B cell (primary cell): ENCODE data around the gene CDH13. TPM values are rescaled to one million over a fixed set of nuclear protein-coding genes. Genes with fewer than 3 reads are reported as not detected.

Experiments
- ATAC-seq: fragments of 200-7000 bp; cut with Tn5 transposase; one replicate; pipeline ENCODE4 v1.10.0; 2021; ENCODE audit warnings: low read depth, mild to moderate bottlenecking, moderate number of reproducible peaks, moderate library complexity
- CTCF ChIA-PET: fragments of 350-600 bp; sonication (Branson Sonifier 250); formaldehyde crosslinking; loops from one replicate; lab custom pipeline; 2021; ENCODE audit warnings: antibody characterized with exemption, inconsistent platforms; lab: Charles Lee
- POLR2A ChIA-PET: fragments of 350-600 bp; sonication (Branson Sonifier 250); formaldehyde crosslinking; loops from one replicate; lab custom pipeline; 2021; ENCODE audit warnings: antibody characterized with exemption; lab: Charles Lee
- DNase-seq: peaks from one replicate; pipeline ENCODE4 v3.0.0; 2013
- H2AFZ ChIP-seq: 2 replicates; pipeline ENCODE4 v1.6.1; 2012; ENCODE audit warnings: mild to moderate bottlenecking, low read depth, low read length; ENCODE audit not compliant: insufficient read depth, poor library complexity, severe bottlenecking
- H3K27ac ChIP-seq, 2 donors: 1 replicate in 1 of 2; 2 replicates in 1 of 2; pipeline ENCODE4 v1.5.1; 2012 to 2013; ENCODE audit warnings: low read length in 2 of 2, mild to moderate bottlenecking in 2 of 2, moderate library complexity in 1 of 2
- H3K27me3 ChIP-seq, 4 experiments: fragments of 200-600 bp in 1 of 4; sonication (generic) in 1 of 4; replicated peaks in 1 of 4; 1 replicate in 2 of 4; 2 replicates in 2 of 4; pipeline versions ENCODE4 v1.6.1 to v1.7.0; 2013 to 2016; ENCODE audit warnings: low read length in 3 of 4, mild to moderate bottlenecking in 2 of 4, mixed read lengths in 1 of 4, moderate library complexity in 1 of 4; ENCODE audit not compliant: insufficient read depth in 4 of 4, control insufficient read depth in 3 of 4; ENCODE audit errors: control extremely low read depth in 1 of 4
- H3K36me3 ChIP-seq, 2 experiments: replicated peaks in 1 of 2; 1 replicate in 1 of 2; 2 replicates in 1 of 2; pipeline versions ENCODE4 v1.6.1 to v1.7.1; 2013; ENCODE audit warnings: low read length in 1 of 2; ENCODE audit not compliant: insufficient read depth in 2 of 2, control insufficient read depth in 1 of 2; ENCODE audit errors: control extremely low read depth in 1 of 2, extremely low read depth in 1 of 2
- H3K4me1 ChIP-seq, 2 donors: fragments of 200-600 bp in 1 of 2; sonication (generic) in 1 of 2; 1 replicate in 1 of 2; 2 replicates in 1 of 2; pipeline versions ENCODE4 v1.5.1 to v1.6.1; 2013 to 2017; ENCODE audit warnings: low read length in 2 of 2; ENCODE audit not compliant: control insufficient read depth in 2 of 2, insufficient read depth in 2 of 2
- H3K4me2 ChIP-seq: replicated peaks from 2 replicates; pipeline ENCODE3; 2012; ENCODE audit warnings: mild to moderate bottlenecking, low read depth, low read length; ENCODE audit not compliant: poor library complexity, severe bottlenecking
- H3K4me3 ChIP-seq, 5 experiments: fragments of 200-600 bp in 1 of 5; sonication (generic) in 1 of 5; 1 replicate in 3 of 5; 2 replicates in 2 of 5; pipeline versions ENCODE4 v1.5.1 to v1.7.0; 2011 to 2016; ENCODE audit warnings: low read length in 4 of 5, mild to moderate bottlenecking in 4 of 5, low read depth in 2 of 5, control low read depth in 1 of 5, moderate library complexity in 1 of 5; ENCODE audit not compliant: insufficient read depth in 1 of 5; ENCODE audit errors: control extremely low read depth in 1 of 5, extremely low read depth in 1 of 5
- H3K79me2 ChIP-seq: fragments of 200-600 bp; sonication (generic); one replicate; pipeline ENCODE4 v1.6.0; 2016; ENCODE audit warnings: low read length; ENCODE audit not compliant: control insufficient read depth, insufficient read depth
- H3K9ac ChIP-seq: fragments of 200-600 bp; sonication (generic); 2 replicates; pipeline ENCODE4 v1.6.1; 2017; ENCODE audit warnings: mild to moderate bottlenecking, low read length, moderate library complexity
- H3K9me3 ChIP-seq, 3 donors: one replicate each; pipeline versions ENCODE4 v1.6.1 to v1.7.1; 2013; ENCODE audit warnings: low read length in 2 of 3; ENCODE audit not compliant: control insufficient read depth in 2 of 3, insufficient read depth in 1 of 3; ENCODE audit errors: control extremely low read depth in 1 of 3
- H4K20me1 ChIP-seq: 2 replicates; pipeline ENCODE4 v1.6.0; 2012; ENCODE audit warnings: mild to moderate bottlenecking, low read length; ENCODE audit not compliant: insufficient read depth, control insufficient read depth, poor library complexity, severe bottlenecking
- H3K27ac Mint-ChIP-seq: one replicate; pipeline ENCODE4 v1.8.0; 2021; ENCODE audit warnings: mixed read lengths
- H3K27me3 Mint-ChIP-seq: one replicate; pipeline ENCODE4 v1.8.0; 2021; ENCODE audit warnings: mixed read lengths
- H3K4me1 Mint-ChIP-seq: one replicate; pipeline ENCODE4 v1.8.0; 2021; ENCODE audit warnings: mixed read lengths
- H3K4me3 Mint-ChIP-seq: one replicate; pipeline ENCODE4 v1.8.0; 2021; ENCODE audit warnings: mixed read lengths
- H3K9me3 Mint-ChIP-seq: one replicate; pipeline ENCODE4 v1.8.0; 2022; ENCODE audit warnings: mixed read lengths; ENCODE audit not compliant: insufficient read depth
- EZH2 ChIP-seq: IDR thresholded peaks from 2 replicates; pipeline ENCODE4 v1.6.1; 2012; ENCODE audit warnings: borderline replicate concordance, low read depth, mild to moderate bottlenecking, moderate library complexity, low read length; ENCODE audit not compliant: insufficient read depth, poor library complexity, severe bottlenecking
- WGBS: methylation state at CpG from one replicate; pipeline ENCODE4 v1.1.5; 2013; ENCODE audit warnings: missing lambda C conversion rate; ENCODE audit not compliant: insufficient coverage; 5-methylcytosine and 5-hydroxymethylcytosine counted together
- intact Hi-C: fragments of 100-400 bp; cut with micrococcal nuclease; formaldehyde crosslinking; loops from one replicate; pipeline ENCODE4 v1.10.0; 2022
- polyA plus RNA-seq: library from polyadenylated mRNA; depleted of rRNA; stranded (reverse); fragments of >200 nt; gene quantifications from 2 replicates; pipeline ENCODE4 v1.2.3, GENCODE V29; 2012
- total RNA-seq, 2 donors: library from RNA; stranded (reverse); fragments of 120-200 nt in 1 of 2; gene quantifications; 1 replicate in 1 of 2; 2 replicates in 1 of 2; pipeline versions ENCODE4 v1.2.3 to v1.2.4, GENCODE V29; 2013 to 2022
- TF ChIP-seq, protein P1 (sequence below): fragments of 200-600 bp; IDR thresholded peaks from one replicate; pipeline ENCODE4 v1.8.0; 2022; ENCODE audit warnings: antibody characterized with exemption, mild to moderate bottlenecking

CDH13 gene
- total and polyA plus RNA-seq, 2 donors (not counting 1 experiment from before 2014, with no cell fraction given) = not detected

DNA sequence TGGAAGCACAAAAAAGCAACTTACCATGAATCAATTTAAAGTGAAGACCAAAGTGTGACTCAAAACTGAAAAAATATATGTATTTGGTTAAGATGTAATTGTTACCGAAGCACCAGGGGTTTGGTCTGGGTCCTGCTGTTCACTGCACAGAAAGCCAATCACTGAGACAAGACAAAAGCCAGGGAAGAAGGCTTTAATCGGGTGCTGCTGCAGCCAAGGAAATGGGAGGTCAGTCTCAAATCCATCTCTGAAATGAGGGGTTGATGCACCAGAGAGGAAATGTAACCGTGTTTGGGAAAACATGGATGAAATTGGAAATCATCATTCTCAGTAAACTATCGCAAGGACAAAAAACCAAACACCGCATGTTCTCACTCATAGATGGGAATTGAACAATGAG, 1107.4 kb downstream of the CDH13 start:
- H3K4me1 ChIP-seq = no peaks in the 10 kb centered on the region
- no peak for DNase-seq
- H3K4me3 ChIP-seq = no peak overlapping the region
- peaks cover 0 to 3% (median 0%) of the 10 kb centered on the region in 4 experiments for H3K27me3 ChIP-seq
- H3K9me3 Mint-ChIP-seq = peaks cover 14% of the 10 kb centered on the region
- H3K4me3 Mint-ChIP-seq = no peak overlapping the region
- intact Hi-C loops = no loop called here
- WGBS = 50% methylated on average over 2 of the region's 5 CpGs
- no peaks in the 10 kb centered on the region for H3K36me3 ChIP-seq
- H2AFZ ChIP-seq = no peak overlapping the region
- TF ChIP-seq, protein P1, sequence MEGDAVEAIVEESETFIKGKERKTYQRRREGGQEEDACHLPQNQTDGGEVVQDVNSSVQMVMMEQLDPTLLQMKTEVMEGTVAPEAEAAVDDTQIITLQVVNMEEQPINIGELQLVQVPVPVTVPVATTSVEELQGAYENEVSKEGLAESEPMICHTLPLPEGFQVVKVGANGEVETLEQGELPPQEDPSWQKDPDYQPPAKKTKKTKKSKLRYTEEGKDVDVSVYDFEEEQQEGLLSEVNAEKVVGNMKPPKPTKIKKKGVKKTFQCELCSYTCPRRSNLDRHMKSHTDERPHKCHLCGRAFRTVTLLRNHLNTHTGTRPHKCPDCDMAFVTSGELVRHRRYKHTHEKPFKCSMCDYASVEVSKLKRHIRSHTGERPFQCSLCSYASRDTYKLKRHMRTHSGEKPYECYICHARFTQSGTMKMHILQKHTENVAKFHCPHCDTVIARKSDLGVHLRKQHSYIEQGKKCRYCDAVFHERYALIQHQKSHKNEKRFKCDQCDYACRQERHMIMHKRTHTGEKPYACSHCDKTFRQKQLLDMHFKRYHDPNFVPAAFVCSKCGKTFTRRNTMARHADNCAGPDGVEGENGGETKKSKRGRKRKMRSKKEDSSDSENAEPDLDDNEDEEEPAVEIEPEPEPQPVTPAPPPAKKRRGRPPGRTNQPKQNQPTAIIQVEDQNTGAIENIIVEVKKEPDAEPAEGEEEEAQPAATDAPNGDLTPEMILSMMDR = no peak
- no peak for TF ChIP-seq EZH2
- H3K4me1 Mint-ChIP-seq = no peaks in the 10 kb centered on the region
- H3K27me3 Mint-ChIP-seq = peaks cover 12% of the 10 kb centered on the region
- no peak overlapping the region for H3K27ac ChIP-seq
- no peaks in the 10 kb centered on the region for H3K79me2 ChIP-seq
- CTCF ChIA-PET = no interaction called here
- H3K27ac Mint-ChIP-seq = no peak overlapping the region
- peaks cover 4 to 24% (median 19%) of the 10 kb centered on the region in 3 donors for H3K9me3 ChIP-seq
- no peak overlapping the region for H3K4me2 ChIP-seq
- ATAC-seq = no peak
- H3K9ac ChIP-seq = no peak overlapping the region
- POLR2A ChIA-PET = no interaction called here
- H4K20me1 ChIP-seq = no peaks in the 10 kb centered on the region

DNA sequence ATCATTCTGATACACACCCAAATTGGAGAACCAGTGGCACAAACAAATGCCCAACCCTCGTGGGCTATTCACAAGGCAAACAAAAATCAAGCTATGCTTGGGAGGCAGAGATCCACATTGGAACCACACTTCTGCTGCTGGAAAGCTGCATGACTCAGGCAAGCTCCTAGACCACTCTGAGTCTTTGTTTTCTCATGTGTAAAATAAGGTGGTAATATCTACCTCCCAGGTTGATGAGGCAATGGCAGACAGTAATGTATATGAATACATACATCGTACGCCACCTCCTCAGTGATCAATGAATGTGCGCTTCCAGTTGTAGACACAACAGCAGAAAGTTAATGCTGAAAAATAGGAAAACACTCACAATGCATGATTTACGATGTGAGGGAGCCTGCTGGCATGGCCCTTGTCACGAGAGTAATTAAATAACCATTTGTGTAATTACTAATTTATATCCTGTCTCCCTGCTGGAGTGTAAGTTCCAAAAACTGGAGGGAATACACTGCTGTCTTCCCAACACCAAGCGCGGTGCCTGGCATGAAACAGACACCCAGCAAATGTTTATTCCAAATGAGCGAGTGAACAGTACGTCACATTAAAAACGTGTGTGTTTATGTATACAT, 1111.1 kb downstream of the CDH13 start:
- H2AFZ ChIP-seq = no peak overlapping the region
- peaks cover 0 to 7% (median 0%) of the 10 kb centered on the region in 4 experiments for H3K27me3 ChIP-seq
- 77% methylated on average over 4 of the region's 11 CpGs for WGBS
- ChIA-PET CTCF (no interaction called here), POLR2A (no interaction called here)
- Mint-ChIP-seq H3K9me3 (peaks cover 11% of the 10 kb centered on the region), H3K27ac (no peak overlapping the region), H3K4me3 (no peak overlapping the region), H3K27me3 (peaks cover 16% of the 10 kb centered on the region), H3K4me1 (no peaks in the 10 kb centered on the region)
- H3K4me3 ChIP-seq = no peak overlapping the region
- H3K79me2 ChIP-seq = no peaks in the 10 kb centered on the region
- no peak overlapping the region for H3K4me2 ChIP-seq
- DNase-seq = no peak
- H3K9ac ChIP-seq = no peak overlapping the region
- intact Hi-C loops = no loop called here
- H3K4me1 ChIP-seq = no peaks in the 10 kb centered on the region
- H3K9me3 ChIP-seq = peaks cover 4 to 19% (median 19%) of the 10 kb centered on the region in 3 donors
- H3K27ac ChIP-seq = no peak overlapping the region
- TF ChIP-seq, protein P1 = no peak
- TF ChIP-seq EZH2 = no peak
- no peaks in the 10 kb centered on the region for H4K20me1 ChIP-seq
- no peaks in the 10 kb centered on the region for H3K36me3 ChIP-seq
- ATAC-seq = no peak
